ENCODE data around the gene C19orf38.

- TF ChIP-seq CTCF (IDR thresholded peaks at IDR 0.05), result no peak
- TF ChIP-seq POLR2AphosphoS5 (IDR thresholded peaks at IDR 0.05), result no peak
Measured at GRCh38 chr19:10805065-10805757, 43.0 kb upstream of the C19orf38 start.
